IPS DF 6.9 (cell line): Measurements from ENCODE around the gene DSE.

Source experiments
- DNase-seq: peaks from one replicate; pipeline ENCODE4 v3.0.0-alpha.2; 2013; ENCODE audit warnings: low read depth, low spot score
- H3K27ac ChIP-seq: one replicate; pipeline ENCODE4 v1.5.1; 2013; ENCODE audit warnings: low read length, control low read depth
- H3K27me3 ChIP-seq: 2 replicates; pipeline ENCODE4 v1.6.1; 2013; ENCODE audit warnings: mild to moderate bottlenecking, low read length; ENCODE audit not compliant: control insufficient read depth, insufficient read depth
- H3K36me3 ChIP-seq: 2 replicates; pipeline ENCODE4 v1.6.1; 2013; ENCODE audit warnings: low read length; ENCODE audit not compliant: control insufficient read depth, insufficient read depth
- H3K4me1 ChIP-seq: 2 replicates; pipeline ENCODE4 v1.6.1; 2013; ENCODE audit warnings: low read length; ENCODE audit not compliant: control insufficient read depth, insufficient read depth
- H3K4me3 ChIP-seq: 2 replicates; pipeline ENCODE4 v1.5.1; 2013; ENCODE audit warnings: mild to moderate bottlenecking, low read length
- H3K9me3 ChIP-seq: 2 replicates; pipeline ENCODE4 v1.6.1; 2013; ENCODE audit warnings: low read length, inconsistent platforms; ENCODE audit not compliant: control insufficient read depth, insufficient read depth
- WGBS: extraction: QIAGEN DNeasy Blood & Tissue Kit; methylation state at CpG from one replicate; pipeline ENCODE4 v1.1.7; 2013; ENCODE audit warnings: mixed read lengths, missing lambda C conversion rate; ENCODE audit not compliant: insufficient read length, insufficient coverage; 5-methylcytosine and 5-hydroxymethylcytosine counted together

Gene DSE

DNA sequence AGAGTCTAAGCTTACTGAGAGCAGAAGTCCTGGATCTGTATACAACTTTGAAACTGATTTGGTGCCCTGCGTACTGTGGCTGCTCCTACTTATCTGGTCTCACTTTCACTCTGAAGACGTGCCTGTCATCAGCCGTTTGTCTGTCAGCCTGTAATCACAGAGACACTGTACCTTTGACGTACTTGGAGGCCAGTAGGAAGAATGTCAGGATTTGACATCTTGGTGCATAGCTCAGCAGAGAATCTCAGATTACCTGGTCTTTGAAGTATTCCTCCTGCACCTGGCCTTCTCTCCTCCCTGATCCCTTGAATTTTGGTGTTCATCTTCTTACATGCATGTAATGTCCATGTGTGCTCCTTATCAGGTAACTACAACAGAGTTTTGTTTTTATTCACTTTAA lies 37.7 kb downstream of the DSE start:
- no peak overlapping the region for H3K27ac ChIP-seq
- H3K9me3 ChIP-seq: no peaks in the 10 kb centered on the region
- no peaks in the 10 kb centered on the region for H3K36me3 ChIP-seq
- no peak overlapping the region for H3K4me3 ChIP-seq
- no CpG with 5 or more reads among the region's 4 CpGs for WGBS
- H3K4me1 ChIP-seq: peaks cover 4% of the 10 kb centered on the region
- DNase-seq: no peak
- H3K27me3 ChIP-seq: no peaks in the 10 kb centered on the region

DNA sequence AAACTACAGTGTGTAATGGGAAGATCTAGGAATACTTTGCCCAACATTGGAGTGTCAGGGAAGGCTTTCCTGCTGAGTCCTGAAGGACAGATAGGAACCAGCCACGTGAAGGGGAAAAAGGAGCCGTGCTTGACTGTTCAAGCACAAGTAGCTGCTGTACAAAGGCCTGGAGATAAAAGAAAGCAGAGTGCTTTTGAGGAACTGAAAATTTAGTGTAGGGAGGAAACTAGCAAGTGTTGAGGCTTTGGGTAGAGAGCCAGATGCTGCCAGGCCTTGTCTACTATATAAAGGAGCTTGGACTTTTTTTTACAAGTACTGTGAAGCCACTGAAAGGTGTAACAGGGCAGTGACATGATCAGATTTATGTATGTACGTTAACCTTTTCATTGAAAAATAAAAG lies 39.0 kb downstream of the DSE start:
- Histone ChIP-seq H3K27ac (no peak overlapping the region), H3K4me1 (peaks cover 4% of the 10 kb centered on the region), H3K4me3 (no peak overlapping the region), H3K9me3 (no peaks in the 10 kb centered on the region), H3K27me3 (no peaks in the 10 kb centered on the region), H3K36me3 (no peaks in the 10 kb centered on the region)
- WGBS: no CpG with 5 or more reads among the region's 3 CpGs
- DNase-seq: no peak

DNA sequence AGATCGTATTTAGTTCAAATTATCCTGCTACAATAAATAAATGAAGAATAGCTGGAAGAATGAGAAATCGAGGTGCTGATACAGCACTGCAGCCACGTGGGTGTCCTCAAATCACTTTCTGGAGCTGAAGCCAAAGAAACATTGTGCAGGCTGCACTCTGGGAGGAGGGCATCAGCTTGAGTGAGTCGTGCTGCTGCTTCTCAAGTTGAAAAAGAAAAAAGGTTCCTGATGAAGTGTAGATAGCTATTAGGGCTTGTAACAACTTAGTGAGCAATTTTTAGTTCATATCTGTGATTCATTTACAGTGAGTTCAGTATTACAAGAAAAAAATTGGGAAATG lies 40.5 kb downstream of the DSE start:
- no peak for DNase-seq
- Histone ChIP-seq H3K4me1 (0 out of 2 replicates have a peak, but pooled peaks cover 2% of the 10 kb centered on the region), H3K4me3 (no peak overlapping the region), H3K27me3 (no peaks in the 10 kb centered on the region), H3K9me3 (no peaks in the 10 kb centered on the region), H3K27ac (no peak overlapping the region), H3K36me3 (no peaks in the 10 kb centered on the region)
- no CpG with 5 or more reads among the region's 4 CpGs for WGBS

DNA sequence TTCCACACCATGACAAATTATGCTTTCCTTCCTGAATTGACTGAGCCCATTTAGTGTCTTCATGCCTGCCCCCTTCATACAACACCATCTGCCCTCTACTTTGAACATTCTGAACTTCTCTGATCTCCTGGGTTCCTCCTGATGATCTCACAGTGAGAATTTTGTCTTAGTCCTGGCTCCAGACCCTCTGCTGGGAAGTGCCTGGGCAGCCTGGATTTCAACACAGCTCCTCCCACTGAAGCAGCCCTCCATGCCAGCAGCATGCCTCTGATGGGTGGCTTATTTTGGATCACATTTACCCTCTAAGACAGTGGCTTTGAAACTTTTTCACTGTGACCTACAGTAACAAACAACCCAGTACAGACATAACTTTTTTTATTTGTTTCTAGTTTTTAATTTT lies 41.5 kb downstream of the DSE start:
- Histone ChIP-seq H3K27me3 (no peaks in the 10 kb centered on the region), H3K36me3 (no peaks in the 10 kb centered on the region), H3K4me1 (no peaks in the 10 kb centered on the region), H3K27ac (no peak overlapping the region), H3K9me3 (no peaks in the 10 kb centered on the region), H3K4me3 (no peak overlapping the region)
- no peak for DNase-seq

DNA sequence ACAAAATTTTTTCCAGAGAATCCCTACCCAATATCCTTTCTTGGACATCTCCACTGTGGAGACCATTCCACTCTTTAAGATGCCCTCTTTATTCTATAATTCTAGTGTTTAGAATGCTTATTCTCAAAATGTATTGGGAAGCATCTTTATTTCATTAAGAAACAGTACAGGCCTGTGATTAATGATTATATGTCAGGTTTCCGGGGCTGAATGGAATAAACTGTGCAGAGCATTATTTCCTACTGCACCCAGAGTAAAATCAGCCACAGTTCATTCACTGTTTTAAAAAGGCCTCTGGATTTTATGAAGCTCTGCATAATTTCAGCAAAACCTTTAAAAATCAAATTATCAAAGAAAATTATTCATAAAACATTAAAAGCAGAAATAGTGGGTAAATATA lies 42.6 kb downstream of the DSE start:
- Histone ChIP-seq H3K9me3 (no peaks in the 10 kb centered on the region), H3K4me1 (no peaks in the 10 kb centered on the region), H3K27ac (no peak overlapping the region), H3K27me3 (no peaks in the 10 kb centered on the region), H3K4me3 (no peak overlapping the region), H3K36me3 (no peaks in the 10 kb centered on the region)
- DNase-seq: no peak
- WGBS: no CpG with 5 or more reads among the region's 1 CpG

DNA sequence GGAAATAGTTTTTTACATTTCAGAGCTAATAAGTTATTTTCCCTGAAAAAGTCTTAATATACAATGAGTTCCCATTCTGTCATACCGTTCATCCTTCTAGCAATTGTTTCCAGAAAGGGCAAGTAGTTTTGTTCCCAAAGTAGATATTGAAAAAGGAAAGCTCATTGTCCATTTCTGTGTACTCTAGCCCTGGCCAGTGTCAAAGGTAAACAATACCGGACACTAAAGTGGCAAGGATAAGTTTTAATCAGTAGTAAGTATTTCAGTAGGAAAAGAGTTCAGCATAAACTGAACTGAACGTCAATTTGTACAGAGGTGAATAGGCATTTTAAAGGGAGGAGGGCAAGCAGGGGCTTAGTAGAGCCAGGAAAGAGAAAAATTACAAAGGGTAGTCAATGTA lies 46.9 kb downstream of the DSE start:
- no peak for DNase-seq
- Histone ChIP-seq H3K9me3 (no peaks in the 10 kb centered on the region), H3K27ac (no peak overlapping the region), H3K36me3 (no peaks in the 10 kb centered on the region), H3K27me3 (no peaks in the 10 kb centered on the region), H3K4me3 (no peak overlapping the region), H3K4me1 (no peaks in the 10 kb centered on the region)
- no CpG with 5 or more reads among the region's 3 CpGs for WGBS

DNA sequence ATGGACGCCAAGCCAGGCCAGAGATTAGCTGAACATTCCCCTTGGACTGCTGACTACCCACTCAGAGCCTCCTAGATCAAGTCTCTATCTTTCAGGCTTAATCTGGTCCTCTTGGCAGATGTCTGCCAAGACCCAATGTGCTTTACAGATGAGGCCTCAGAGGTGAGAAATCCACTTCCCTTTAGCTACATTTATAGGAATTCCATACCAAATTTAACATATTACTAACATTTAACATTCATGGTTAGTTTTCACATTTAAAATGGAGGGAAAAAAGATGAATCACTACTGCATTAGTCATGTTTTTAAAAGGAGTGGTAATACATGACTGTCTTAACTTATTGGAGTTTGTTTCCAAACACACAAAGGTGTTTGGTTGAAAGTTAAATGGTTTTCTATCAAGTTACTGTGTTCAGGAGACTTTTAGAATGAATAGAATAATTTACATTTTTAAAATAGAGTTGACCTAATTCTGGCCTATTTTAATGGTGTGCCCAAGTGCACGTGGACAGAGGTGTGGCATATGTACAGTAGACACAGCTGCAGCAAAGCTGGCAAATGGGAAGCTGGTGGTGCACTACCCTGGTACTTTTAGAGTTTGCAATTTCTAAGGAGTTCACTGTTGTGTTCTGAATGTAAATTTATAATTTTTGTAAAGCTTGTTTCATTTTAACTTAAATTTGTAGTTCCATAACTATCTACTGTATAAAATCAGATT lies 48.5 kb downstream of the DSE start:
- H3K27ac ChIP-seq: no peak overlapping the region
- H3K27me3 ChIP-seq: no peaks in the 10 kb centered on the region

DNA sequence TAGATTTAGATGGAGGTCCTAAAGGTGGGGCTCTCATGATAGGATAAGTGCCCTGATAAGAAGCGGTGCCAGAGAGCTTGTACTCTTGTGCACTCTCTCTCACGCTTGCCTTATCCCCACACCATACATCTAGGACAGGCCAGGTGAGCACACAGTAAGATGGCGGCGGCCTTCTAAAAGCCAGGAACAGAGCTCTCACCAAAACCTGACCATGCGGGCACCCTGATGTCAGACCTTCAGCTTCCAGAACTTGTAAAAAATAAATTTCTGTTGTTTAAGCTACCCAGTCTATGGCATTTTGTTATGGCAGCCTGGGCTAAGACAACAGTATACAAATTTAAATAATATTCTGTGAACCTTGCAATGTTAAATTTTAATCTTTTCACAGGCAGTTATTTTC lies 49.6 kb downstream of the DSE start:
- H3K9me3 ChIP-seq: no peaks in the 10 kb centered on the region
- no peaks in the 10 kb centered on the region for H3K4me1 ChIP-seq
- H3K36me3 ChIP-seq: no peaks in the 10 kb centered on the region
- H3K4me3 ChIP-seq: no peak overlapping the region
- DNase-seq: no peak
- H3K27ac ChIP-seq: no peak overlapping the region
- no peaks in the 10 kb centered on the region for H3K27me3 ChIP-seq
- no CpG with 5 or more reads among the region's 5 CpGs for WGBS

More for the DNA sequence above, 48.5 kb downstream of the DSE start:
- no peaks in the 10 kb centered on the region for H3K9me3 ChIP-seq
- no peaks in the 10 kb centered on the region for H3K4me1 ChIP-seq
- H3K4me3 ChIP-seq: no peak overlapping the region
- no peak for DNase-seq
- no CpG with 5 or more reads among the region's 2 CpGs for WGBS
- H3K36me3 ChIP-seq: no peaks in the 10 kb centered on the region

DNA sequence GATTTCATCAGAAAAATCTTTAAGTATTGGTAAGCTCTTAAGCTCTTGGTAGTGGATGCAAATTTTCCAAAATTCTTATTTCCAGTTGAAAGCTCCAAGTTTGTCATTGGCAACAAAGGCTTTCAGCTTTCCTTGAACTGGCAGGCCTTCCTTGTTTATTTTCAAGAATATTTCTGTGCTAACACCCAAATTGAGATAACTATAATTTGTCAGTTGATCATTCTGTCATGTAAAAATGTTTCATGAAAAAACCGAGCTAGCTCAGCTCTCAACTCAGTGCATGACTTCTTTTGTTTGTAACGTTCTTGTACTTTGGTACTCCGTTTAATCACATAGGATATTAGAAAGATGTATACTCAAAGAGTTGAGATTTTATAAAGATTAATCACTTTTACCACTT lies 51.5 kb downstream of the DSE start:
- WGBS: no CpG with 5 or more reads among the region's 3 CpGs
- no peak overlapping the region for H3K27ac ChIP-seq
- DNase-seq: no peak
- peaks cover 3% of the 10 kb centered on the region; the same call in 1 of the 2 replicates for H3K36me3 ChIP-seq
- H3K4me3 ChIP-seq: no peak overlapping the region
- no peaks in the 10 kb centered on the region for H3K4me1 ChIP-seq
- no peaks in the 10 kb centered on the region for H3K9me3 ChIP-seq
- H3K27me3 ChIP-seq: no peaks in the 10 kb centered on the region

DNA sequence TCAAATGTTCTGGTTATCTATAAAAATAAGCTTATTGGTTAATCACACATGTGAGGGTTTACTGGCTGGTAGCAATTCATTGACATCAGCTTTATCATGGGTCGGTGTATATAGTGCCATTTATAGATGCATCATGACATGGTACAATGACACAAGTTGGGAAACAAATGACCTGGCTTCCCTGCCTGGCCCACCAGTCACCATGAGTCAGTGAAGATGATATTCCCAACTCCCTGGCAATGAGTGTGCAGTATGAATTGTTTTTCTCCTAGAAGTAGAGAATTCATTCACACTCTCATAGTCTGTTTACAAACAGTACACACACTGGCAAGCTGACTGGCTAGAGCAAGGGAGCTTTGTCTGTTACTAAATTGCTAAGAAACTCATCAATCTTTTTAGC lies 53.3 kb downstream of the DSE start:
- Histone ChIP-seq H3K4me3 (no peak overlapping the region), H3K27ac (no peak overlapping the region), H3K36me3 (peaks cover 3% of the 10 kb centered on the region; the same call in 1 of the 2 replicates), H3K9me3 (no peaks in the 10 kb centered on the region), H3K4me1 (no peaks in the 10 kb centered on the region), H3K27me3 (no peaks in the 10 kb centered on the region)
- no peak for DNase-seq
- WGBS: no CpG with 5 or more reads among the region's 1 CpG

DNA sequence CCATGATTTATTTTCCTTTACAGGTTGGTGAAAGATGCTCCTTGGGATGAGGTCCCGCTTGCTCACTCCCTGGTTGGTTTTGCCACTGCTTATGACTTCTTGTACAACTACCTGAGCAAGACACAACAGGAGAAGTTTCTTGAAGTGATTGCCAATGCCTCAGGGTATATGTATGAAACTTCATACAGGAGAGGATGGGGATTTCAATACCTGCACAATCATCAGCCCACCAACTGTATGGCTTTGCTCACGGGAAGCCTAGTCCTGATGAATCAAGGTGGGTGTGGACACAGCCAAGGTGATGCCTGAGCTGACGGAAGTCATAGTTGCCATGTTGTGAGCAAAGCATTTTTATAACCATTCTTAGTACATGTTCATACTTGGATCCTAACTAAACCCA lies 55.8 kb downstream of the DSE start:
- H3K4me3 ChIP-seq: no peak overlapping the region
- no peaks in the 10 kb centered on the region for H3K4me1 ChIP-seq
- DNase-seq: no peak
- no peaks in the 10 kb centered on the region for H3K27me3 ChIP-seq
- WGBS: no CpG with 5 or more reads among the region's 3 CpGs
- H3K9me3 ChIP-seq: no peaks in the 10 kb centered on the region
- H3K36me3 ChIP-seq: peaks cover 3% of the 10 kb centered on the region; the same call in 1 of the 2 replicates
- H3K27ac ChIP-seq: no peak overlapping the region
